Measurements from ENCODE around the gene HAPLN2. TPM values are rescaled to one million over a fixed set of nuclear protein-coding genes. Genes with fewer than 3 reads are reported as not detected.

HAPLN2 gene
- total RNA-seq, 1 donor from 2014 or later, result not detected

DNA sequence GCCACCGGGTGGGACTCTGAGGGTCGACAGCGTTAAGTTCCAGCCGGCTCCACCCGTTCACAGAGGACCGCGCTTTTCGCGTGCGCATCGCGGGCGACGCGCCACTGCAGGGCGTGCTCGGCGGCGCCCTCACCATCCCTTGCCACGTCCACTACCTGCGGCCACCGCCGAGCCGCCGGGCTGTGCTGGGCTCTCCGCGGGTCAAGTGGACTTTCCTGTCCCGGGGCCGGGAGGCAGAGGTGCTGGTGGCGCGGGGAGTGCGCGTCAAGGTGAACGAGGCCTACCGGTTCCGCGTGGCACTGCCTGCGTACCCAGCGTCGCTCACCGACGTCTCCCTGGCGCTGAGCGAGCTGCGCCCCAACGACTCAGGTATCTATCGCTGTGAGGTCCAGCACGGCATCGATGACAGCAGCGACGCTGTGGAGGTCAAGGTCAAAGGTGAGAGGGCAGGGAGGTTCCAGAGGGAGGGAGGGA, 27.6 kb downstream of the HAPLN2 start:
- no peak for DNase-seq

DNA sequence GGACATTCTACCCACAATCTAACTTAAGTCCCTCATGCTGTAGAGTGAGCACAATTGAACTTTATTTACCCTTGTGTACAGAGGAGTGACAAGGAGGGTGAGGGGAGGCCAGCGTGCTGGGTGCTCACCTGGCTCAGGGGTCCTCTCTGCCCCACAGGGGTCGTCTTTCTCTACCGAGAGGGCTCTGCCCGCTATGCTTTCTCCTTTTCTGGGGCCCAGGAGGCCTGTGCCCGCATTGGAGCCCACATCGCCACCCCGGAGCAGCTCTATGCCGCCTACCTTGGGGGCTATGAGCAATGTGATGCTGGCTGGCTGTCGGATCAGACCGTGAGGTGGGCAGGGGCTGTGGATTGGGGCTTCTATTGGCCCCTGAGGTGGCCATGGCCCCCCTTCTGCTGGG, 28.1 kb downstream of the HAPLN2 start:
- DNase-seq, result no peak

DNA sequence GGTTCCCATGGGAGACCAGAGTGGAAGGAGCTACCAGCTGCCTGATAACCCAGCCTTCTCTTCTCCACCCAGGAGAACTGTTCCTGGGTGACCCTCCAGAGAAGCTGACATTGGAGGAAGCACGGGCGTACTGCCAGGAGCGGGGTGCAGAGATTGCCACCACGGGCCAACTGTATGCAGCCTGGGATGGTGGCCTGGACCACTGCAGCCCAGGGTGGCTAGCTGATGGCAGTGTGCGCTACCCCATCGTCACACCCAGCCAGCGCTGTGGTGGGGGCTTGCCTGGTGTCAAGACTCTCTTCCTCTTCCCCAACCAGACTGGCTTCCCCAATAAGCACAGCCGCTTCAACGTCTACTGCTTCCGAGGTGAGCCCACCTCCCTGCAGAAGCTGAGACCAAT, 29.3 kb downstream of the HAPLN2 start:
- no peak for DNase-seq

DNA sequence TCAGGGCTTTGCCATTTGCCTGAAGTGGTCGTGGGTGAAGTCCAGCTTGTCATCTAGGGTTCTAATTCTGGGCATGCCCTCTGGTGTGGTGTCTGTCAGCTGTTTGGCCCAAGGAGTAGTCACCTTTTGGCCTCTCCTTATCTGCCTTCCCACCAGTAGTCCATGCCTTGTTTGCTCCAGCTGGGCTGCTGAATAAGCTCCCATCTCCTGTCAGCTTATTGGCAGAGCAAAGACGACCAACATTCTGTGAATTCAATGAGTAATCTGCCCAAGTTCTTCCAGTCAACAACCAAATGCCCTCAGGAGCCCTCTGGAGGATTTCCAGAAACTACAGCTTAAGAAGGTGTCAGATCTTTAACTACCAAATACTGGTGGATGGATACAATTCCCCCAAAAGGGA, 29.7 kb downstream of the HAPLN2 start:
- DNase-seq, result no peak

DNA sequence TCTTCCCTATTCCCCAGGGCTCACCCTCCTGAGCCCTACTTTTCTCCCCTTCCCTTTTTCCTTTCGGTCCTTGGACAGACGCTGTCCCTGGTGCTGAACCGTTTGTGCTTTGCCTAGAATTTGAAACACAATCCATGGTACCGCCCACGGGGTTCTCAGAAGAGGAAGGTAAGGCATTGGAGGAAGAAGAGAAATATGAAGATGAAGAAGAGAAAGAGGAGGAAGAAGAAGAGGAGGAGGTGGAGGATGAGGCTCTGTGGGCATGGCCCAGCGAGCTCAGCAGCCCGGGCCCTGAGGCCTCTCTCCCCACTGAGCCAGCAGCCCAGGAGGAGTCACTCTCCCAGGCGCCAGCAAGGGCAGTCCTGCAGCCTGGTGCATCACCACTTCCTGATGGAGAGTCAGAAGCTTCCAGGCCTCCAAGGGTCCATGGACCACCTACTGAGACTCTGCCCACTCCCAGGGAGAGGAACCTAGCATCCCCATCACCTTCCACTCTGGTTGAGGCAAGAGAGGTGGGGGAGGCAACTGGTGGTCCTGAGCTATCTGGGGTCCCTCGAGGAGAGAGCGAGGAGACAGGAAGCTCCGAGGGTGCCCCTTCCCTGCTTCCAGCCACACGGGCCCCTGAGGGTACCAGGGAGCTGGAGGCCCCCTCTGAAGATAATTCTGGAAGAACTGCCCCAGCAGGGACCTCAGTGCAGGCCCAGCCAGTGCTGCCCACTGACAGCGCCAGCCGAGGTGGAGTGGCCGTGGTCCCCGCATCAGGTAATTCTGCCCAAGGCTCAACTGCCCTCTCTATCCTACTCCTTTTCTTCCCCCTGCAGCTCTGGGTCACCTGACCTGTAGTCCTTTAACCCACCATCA, 33.1 kb downstream of the HAPLN2 start:
- DNase-seq, result peak; percentile 78

DNA sequence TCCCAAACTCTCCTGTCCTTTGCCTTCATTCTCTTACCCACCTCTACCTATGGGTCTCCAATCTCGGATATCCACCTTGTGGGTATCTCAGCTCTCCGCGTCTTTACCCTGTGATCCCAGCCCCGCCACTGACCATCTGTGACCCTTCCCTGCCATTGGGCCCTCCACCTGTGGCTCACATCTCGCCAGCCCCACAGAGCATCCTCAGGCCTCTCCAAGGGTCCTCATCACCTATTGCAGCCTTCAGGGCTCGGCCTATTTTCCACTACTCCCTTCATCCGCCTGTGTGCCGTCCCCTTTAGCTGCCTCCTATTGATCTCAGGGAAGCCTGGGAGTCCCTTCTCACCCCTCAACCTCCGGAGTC, 33.8 kb downstream of the HAPLN2 start:
- DNase-seq, result no peak

DNA sequence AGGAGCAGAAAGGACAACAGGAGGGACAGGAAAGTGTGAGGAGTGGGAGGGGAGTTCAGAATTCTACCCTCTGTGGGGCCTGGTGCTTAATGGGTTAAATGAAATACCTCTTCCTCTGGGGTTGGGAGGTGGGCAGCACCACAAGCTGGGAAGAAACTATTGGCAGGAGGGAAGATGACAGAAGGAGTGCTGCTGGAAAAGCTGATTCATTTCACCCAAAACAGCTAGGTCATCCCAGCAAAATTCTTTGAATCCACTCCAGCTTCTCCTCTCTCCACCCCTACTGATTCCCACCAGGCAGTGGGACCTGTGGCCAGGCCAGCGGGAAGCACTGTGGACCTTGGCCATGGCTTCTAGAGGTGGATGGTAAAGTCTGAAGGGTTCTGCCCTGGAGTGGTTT, 35.5 kb downstream of the HAPLN2 start:
- no peak for DNase-seq

DNA sequence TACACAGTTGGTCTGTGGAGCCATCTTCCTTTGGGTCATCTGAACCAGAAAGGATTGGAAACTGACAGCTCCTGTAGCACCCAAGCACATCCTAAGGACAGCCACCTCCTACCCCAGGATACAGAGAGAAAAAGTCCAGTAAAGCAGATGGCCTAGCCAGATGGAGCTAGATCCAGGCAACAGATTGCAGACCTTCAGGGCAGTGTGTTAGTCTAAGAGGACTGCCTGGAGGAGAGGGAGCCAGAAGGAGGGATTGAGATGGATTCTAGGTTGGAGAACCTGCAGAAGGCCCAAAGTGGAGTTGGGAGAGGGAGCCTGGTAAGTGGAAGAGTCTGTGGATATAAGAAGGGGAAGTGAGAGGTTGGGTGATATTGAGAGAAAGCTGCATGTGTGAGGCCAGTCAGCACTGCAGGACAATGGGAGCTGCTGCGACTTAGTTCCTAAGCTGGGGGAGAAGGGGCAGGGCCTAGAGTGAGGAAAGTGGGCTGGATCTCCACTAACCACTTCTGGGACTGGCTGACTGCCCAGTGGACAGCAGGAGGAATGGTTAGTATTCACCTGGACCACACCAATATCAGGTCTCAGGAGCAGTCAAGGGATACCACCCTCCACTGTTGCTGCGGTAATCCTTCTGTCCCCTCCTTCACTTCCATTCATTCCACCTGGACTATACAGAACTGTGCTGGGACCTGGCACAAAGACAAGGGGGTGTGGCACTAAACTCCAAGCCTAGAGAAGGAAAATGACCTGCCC, 36.1 kb downstream of the HAPLN2 start:
- no peak for DNase-seq

DNA sequence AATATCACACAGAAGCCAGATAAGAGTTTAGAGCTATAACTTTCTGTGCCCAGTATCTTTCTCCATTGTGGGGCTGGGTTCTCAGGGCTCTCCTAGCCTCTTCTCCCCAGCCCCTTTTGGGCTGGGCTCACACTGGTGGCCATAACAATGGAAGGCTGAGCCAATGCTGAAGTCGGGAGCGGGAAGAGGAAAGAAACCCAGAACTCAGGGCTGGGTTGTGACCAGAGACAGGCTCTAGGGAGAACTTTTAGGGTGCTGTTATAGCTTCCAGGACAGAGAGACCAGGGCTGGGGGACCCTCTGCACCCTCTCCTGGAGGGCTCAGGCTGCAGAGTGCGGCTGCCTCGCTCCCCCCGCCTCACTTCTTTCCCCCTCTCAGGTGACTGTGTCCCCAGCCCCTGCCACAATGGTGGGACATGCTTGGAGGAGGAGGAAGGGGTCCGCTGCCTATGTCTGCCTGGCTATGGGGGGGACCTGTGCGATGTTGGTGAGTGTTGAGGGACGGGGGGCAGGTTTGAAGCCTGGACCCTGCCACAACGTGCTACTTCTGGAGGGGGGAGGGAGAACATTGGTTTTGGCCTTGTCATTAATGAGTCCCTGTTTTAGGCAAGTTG, 36.8 kb downstream of the HAPLN2 start:
- no peak for DNase-seq

DNA sequence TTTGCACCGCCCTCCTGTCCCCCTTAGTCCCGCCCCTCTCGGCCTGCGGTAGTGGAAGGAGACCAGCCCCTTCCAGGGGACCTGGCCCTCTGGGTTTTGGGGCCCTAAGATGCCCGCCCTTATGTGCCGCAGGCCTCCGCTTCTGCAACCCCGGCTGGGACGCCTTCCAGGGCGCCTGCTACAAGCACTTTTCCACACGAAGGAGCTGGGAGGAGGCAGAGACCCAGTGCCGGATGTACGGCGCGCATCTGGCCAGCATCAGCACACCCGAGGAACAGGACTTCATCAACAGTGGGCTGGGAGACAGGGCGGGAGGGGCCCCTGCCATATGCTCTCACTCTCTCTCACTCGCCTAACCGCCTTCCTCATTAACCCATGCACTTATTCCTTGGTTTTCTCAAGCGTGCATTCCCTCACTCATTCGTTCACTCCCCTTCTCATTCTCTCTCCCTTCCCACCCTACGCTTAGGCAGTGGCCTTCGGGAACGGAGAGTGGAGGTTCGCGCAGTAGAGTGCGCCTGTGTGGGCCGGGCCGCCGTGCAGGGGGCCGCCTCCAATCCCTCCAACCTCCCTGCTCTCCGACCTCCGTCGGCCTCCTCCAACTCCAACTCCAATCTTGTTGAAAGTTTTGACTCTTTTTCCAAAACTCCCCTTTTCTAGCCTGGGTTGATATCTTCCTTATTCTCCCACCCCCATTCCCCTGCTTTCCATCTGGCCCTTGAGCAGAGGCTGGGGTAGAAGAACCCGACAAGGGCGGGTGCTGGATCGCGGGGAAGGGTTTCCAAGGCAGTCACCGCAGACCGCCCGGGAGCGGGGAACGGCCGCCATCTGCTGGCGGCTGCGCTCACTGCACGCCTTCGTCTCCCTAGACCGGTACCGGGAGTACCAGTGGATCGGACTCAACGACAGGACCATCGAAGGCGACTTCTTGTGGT, 37.9 kb downstream of the HAPLN2 start:
- DNase-seq, result peak; percentile 79

DNA sequence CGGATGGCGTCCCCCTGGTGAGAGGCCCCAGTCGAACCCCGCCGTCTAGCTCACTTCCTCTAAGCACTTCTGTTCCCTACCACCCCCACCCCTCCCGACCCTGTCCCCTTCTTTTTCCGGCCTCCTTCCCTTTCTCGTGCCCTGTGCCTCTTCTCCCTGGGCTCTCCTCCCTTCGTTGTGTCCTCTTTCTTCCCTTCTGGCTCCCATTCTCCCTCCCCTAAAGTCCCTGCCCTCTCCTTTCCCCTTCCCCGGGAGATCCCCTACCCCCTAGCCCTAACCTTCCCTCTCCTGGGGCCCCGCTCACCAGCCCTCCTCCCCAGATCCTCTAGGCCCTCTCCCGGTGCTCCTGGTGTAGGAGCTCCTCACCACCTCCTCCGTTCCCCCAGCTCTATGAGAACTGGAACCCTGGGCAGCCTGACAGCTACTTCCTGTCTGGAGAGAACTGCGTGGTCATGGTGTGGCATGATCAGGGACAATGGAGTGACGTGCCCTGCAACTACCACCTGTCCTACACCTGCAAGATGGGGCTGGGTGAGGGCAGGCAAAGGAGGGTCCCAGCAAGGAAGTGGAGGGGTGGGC, 38.6 kb downstream of the HAPLN2 start:
- no peak for DNase-seq

DNA sequence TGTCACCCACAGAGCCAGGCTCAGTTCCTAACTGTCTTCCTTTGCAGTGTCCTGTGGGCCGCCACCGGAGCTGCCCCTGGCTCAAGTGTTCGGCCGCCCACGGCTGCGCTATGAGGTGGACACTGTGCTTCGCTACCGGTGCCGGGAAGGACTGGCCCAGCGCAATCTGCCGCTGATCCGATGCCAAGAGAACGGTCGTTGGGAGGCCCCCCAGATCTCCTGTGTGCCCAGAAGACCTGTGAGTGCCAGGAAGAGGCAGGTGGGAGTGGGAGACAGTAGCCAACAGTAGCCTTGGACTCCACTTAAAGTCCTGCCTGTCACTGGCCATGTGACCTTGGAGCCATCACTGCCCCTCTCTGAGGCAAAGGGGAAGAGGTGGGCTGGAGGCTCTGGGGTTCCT, 39.3 kb downstream of the HAPLN2 start:
- no peak for DNase-seq

DNA sequence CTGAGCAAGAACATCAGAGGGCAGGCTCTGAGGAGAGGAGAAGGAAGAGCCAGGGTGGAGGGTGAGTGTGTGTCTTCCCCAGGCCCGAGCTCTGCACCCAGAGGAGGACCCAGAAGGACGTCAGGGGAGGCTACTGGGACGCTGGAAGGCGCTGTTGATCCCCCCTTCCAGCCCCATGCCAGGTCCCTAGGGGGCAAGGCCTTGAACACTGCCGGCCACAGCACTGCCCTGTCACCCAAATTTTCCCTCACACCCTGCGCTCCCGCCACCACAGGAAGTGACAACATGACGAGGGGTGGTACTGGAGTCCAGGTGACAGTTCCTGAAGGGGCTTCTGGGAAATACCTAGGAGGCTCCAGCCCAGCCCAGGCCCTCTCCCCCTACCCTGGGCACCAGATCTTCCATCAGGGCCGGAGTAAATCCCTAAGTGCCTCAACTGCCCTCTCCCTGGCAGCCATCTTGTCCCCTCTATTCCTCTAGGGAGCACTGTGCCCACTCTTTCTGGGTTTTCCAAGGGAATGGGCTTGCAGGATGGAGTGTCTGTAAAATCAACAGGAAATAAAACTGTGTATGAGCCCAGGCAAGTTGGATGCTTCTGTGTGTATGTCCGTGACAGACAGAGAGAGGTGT, 39.8 kb downstream of the HAPLN2 start:
- DNase-seq, result no peak

DNA sequence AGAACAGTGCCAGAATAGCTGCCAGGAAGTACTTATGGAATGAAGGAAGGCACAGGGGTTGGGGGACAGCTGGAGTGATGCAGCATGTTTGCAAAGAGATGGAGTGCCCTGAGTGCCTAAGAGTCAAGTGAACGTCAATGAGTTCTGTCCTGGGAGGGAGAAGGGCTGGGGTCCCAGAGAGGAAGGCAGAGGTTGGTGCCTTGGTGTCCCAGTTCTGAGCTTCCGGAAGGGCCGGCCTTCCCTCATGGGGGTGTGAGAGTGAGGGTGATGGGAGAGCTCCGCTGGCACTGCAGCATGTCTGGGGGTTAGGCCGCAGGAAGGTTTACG, 40.4 kb downstream of the HAPLN2 start:
- DNase-seq, result no peak

DNA sequence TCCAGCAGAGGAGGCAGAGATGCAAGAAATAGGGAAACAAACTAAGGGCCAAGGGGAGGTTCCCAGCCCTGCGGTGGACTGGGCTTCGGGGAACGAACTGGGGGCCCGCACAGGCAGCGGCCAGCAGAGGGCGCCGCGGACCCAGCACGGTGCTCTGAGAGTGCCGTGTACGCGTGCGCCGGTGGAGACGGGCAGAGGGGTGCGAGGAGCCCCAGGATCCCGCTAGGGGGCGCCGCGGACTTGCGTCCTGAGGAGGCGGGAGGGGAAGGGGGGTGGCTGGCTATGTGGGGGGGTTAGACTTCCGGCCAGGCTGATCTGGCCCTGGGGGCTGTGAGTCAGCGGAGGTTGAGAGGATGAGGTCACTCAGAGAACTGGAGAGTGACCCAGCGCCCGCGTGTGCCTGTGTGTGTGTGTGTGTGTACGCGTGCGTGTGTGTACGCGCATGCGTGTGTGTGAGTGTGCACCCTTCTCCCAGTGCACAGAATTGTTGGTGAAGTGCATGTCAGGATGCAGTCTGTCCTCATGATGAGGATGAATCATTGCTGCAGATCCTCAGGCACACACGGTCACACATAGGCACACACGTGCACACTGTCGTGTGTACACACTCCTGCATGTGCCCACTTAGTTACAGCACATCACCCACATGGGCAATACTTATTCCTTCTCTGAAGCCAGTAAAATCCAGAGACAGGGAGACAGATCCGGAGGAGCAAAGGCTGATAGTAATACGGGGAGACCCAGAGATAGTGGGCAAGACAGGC, 41.0 kb downstream of the HAPLN2 start:
- peak; percentile 98 for DNase-seq

DNA sequence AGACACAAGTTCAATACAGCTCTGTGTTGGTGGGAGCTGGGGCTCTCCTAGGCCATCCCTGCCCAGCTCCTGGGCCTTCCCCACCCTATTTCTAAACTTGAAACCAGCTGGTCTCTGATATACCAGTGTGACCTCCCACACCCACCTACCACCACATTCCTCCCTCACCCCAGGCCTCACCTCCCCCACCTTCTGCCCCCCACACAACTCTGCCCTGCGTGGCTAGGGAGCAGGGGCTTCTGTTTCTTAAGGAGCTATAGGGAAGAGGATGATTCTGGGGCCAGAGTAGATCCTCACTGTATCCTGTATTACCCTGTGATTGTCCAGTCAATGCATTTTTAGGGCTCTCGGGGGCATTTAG, 41.5 kb downstream of the HAPLN2 start:
- DNase-seq, result no peak

DNA sequence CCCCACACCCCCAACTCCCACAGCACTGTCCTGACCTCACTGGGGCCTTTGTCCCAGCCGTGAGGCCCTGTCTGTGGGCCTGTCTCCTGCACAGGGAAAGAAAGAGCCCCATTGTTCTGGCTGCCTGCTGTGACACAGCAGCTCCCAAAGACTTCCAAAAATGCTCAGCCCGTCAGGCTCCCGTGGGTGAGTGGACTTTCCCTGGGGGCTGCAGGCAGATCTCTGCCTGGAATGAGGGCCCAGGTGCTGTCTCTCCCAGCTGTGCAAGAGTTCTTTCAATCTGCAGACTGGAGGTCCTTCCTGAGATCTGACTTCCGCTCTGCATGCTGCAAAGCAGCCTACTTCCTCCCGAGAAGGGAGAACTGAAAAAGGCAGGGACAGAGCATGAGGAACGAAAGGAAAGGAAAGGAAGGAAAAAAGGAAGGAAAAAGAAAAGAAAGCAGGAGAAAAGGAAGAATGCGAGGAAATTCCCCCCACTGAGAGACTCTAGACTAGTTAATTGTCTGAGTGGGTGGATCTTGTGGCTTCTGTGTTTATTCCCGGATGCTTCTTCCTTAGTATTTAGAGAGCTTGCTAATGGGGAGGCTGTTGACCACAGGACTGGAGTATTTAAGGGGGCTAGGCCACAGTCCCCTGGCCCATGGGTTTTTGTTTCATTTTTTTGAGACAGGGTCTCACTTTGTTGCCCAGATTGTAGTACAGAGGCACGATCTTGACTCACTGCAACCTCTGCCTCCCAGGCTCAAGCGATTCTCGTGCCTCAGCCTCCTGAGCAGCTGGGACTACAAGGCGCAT, 43.0 kb downstream of the HAPLN2 start:
- DNase-seq, result peak; percentile 43

DNA sequence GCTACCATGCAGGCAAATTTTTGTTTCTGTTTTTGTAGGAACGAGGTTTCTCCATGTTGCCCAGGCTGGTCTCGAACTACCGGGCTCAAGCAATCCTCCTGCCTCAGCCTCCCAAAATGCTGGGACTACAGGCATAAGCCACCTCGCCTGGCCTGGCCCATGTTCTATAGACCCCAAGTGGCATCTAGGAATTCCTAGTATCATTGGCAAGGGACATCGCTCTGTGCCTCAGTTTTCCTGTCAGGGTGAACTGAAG, 43.5 kb downstream of the HAPLN2 start:
- no peak for DNase-seq

DNA sequence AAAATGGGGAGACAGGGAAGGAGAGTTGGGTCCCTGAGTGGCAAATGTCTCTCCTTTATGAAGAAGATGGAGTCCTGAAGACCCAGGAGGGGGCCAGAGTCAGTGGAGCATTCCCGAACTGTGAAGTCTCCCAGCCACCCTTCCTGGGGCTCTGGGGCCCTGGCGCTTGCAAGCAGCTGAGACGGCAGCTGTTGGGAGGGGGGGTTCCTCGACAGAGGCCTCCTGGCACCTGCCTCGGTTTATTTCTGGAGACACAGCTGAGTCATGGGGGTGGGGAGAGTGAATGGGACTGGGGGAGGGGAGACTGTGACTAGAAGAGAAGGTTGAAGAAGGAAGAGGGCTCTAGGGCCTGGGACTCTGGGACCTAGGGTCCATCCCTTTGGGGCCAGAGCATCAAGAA, 44.0 kb downstream of the HAPLN2 start:
- peak; percentile 96 for DNase-seq

Data from tongue (tissue), 2 donors.